HG02678 (cell line): Measurements from ENCODE around the gene WNT1.

ENCODE experiments used
- ATAC-seq: cut with Tn5 transposase; IDR thresholded peaks from one replicate; pipeline ENCODE4 v1.9.1; 2021; ENCODE audit warnings: mild to moderate bottlenecking, moderate library complexity; ENCODE audit not compliant: unreplicated experiment

WNT1 gene

GRCh38 chr12:48960834-48961233 is 17.3 kb upstream of the WNT1 start:
- no peak for ATAC-seq

GRCh38 chr12:48961331-48961730 is 16.8 kb upstream of the WNT1 start:
- no peak for ATAC-seq

- no peak for ATAC-seq
Observed at GRCh38 chr12:48961801-48962200, 16.3 kb upstream of the WNT1 start.

GRCh38 chr12:48965298-48965838 is 12.8 kb upstream of the WNT1 start:
- no peak for ATAC-seq

GRCh38 chr12:48966177-48966895 is 11.8 kb upstream of the WNT1 start:
- no peak for ATAC-seq

- ATAC-seq: no peak
Observed at GRCh38 chr12:48967991-48968390, 10.1 kb upstream of the WNT1 start.

GRCh38 chr12:48968467-48968866 is 9.7 kb upstream of the WNT1 start:
- no peak for ATAC-seq

- no peak for ATAC-seq
Observed at GRCh38 chr12:48969160-48969771, 8.9 kb upstream of the WNT1 start.

- ATAC-seq: no peak
Observed at GRCh38 chr12:48969833-48970701, 8.1 kb upstream of the WNT1 start.

GRCh38 chr12:48970702-48971334 is 7.3 kb upstream of the WNT1 start:
- ATAC-seq: no peak

GRCh38 chr12:48972213-48972951 is 5.7 kb upstream of the WNT1 start:
- no peak for ATAC-seq

- ATAC-seq: no peak
Observed at GRCh38 chr12:48972952-48973483, 5.1 kb upstream of the WNT1 start.

- ATAC-seq: no peak
Observed at GRCh38 chr12:48973531-48973930, 4.6 kb upstream of the WNT1 start.

GRCh38 chr12:48973941-48974673 is 4.0 kb upstream of the WNT1 start:
- no peak for ATAC-seq

GRCh38 chr12:48977290-48978281 is 536 bp upstream of the WNT1 start:
- ATAC-seq: peak; percentile 52

- no peak for ATAC-seq
Observed at GRCh38 chr12:48978741-48979601, 849 bp downstream of the WNT1 start.
